ENCODE measurements around the gene KIAA0586. TPM values are rescaled to one million over a fixed set of nuclear protein-coding genes. Genes with fewer than 3 reads are reported as not detected.

KIAA0586 gene
- total and polyA plus RNA-seq, 7 donors = 2.5 to 14.2 (median 6.2) TPM

GRCh38 chr14:58430156-58430555, 2.6 kb downstream of the KIAA0586 start:
- intact Hi-C loops (cut with DNase I) = no loop called here
- peaks cover 0 to 54% of the 10 kb centered on the region in 2 donors for H3K36me3 ChIP-seq (ENCODE audit: insufficient read depth in 1 of 2, low read depth in 1 of 2)
- DNase-seq = no peak
- peaks cover 23% of the 10 kb centered on the region for H3K4me1 ChIP-seq
- no peak overlapping the region for H3K27ac ChIP-seq
- WGBS, 3 donors = 67 to 80% (median 79%) methylated on average over 1 of the region's 1 CpG
- TF ChIP-seq CTCF (IDR thresholded peaks at IDR 0.05) = no peak
- no peak for ATAC-seq
- H3K9me3 ChIP-seq = no peaks in the 10 kb centered on the region
- H3K27me3 ChIP-seq (ENCODE audit: insufficient read depth in 3 of 3, low read length in 2 of 3) = no peaks in the 10 kb centered on the region
- H3K4me3 ChIP-seq = no peak overlapping the region

- no peak for TF ChIP-seq CTCF (IDR thresholded peaks at IDR 0.05)
- no peaks in the 10 kb centered on the region for H3K27me3 ChIP-seq (ENCODE audit: insufficient read depth in 3 of 3, low read length in 2 of 3)
- H3K4me3 ChIP-seq = no peak overlapping the region
- 75 to 88% (median 77%) methylated on average over 5 of the region's 5 CpGs for WGBS, 3 donors
- intact Hi-C loops (cut with DNase I) = no loop called here
- peaks cover 4 to 92% of the 10 kb centered on the region in 2 donors for H3K36me3 ChIP-seq (ENCODE audit: insufficient read depth in 1 of 2, low read depth in 1 of 2)
- H3K27ac ChIP-seq = no peak overlapping the region
- no peak for ATAC-seq
- H3K4me1 ChIP-seq = no peaks in the 10 kb centered on the region
- H3K9me3 ChIP-seq = no peaks in the 10 kb centered on the region
- no peak for DNase-seq
These were observed 12.0 kb downstream of the KIAA0586 start for GRCh38 chr14:58439476-58439875.

- H3K27ac ChIP-seq = no peak overlapping the region
- H3K27me3 ChIP-seq (ENCODE audit: insufficient read depth in 3 of 3, low read length in 2 of 3) = no peaks in the 10 kb centered on the region
- ATAC-seq = peak in 1 of 4 donors; percentile 24
- peaks cover 7 to 98% of the 10 kb centered on the region in 2 donors for H3K36me3 ChIP-seq (ENCODE audit: insufficient read depth in 1 of 2, low read depth in 1 of 2)
- no peaks in the 10 kb centered on the region for H3K9me3 ChIP-seq
- DNase-seq = no peak
- H3K4me3 ChIP-seq = no peak overlapping the region
- no peaks in the 10 kb centered on the region for H3K4me1 ChIP-seq
- TF ChIP-seq CTCF (IDR thresholded peaks at IDR 0.05) = no peak
- 31 to 62% (median 31%) methylated on average over 5 of the region's 5 CpGs for WGBS, 3 donors
- intact Hi-C loops (cut with DNase I) = no loop called here
These were observed 17.1 kb downstream of the KIAA0586 start for GRCh38 chr14:58444627-58445026.

GRCh38 chr14:58455593-58456265, 28.2 kb downstream of the KIAA0586 start:
- no peak for ATAC-seq
- DNase-seq = no peak
- Histone ChIP-seq H3K4me1 (no peaks in the 10 kb centered on the region), H3K4me3 (no peak overlapping the region), H3K27me3 (ENCODE audit: insufficient read depth in 3 of 3, low read length in 2 of 3) (no peaks in the 10 kb centered on the region), H3K9me3 (no peaks in the 10 kb centered on the region), H3K36me3 (ENCODE audit: insufficient read depth in 1 of 2, low read depth in 1 of 2) (peaks cover 3 to 92% of the 10 kb centered on the region in 2 donors), H3K27ac (no peak overlapping the region)
- TF ChIP-seq CTCF (IDR thresholded peaks at IDR 0.05) = no peak
- intact Hi-C loops (cut with DNase I) = no loop called here
- 89 to 96% (median 93%) methylated on average over 9 of the region's 9 CpGs for WGBS, 3 donors

GRCh38 chr14:58460772-58461171, 33.3 kb downstream of the KIAA0586 start:
- Histone ChIP-seq H3K9me3 (no peaks in the 10 kb centered on the region), H3K27ac (no peak overlapping the region), H3K4me1 (no peaks in the 10 kb centered on the region), H3K4me3 (no peak overlapping the region), H3K36me3 (ENCODE audit: insufficient read depth in 1 of 2, low read depth in 1 of 2) (peaks cover 0 to 90% of the 10 kb centered on the region in 2 donors), H3K27me3 (ENCODE audit: insufficient read depth in 3 of 3, low read length in 2 of 3) (no peaks in the 10 kb centered on the region)
- DNase-seq (no peak), ATAC-seq (no peak)
- TF ChIP-seq CTCF (IDR thresholded peaks at IDR 0.05) = no peak
- intact Hi-C loops (cut with DNase I) = no loop called here
- WGBS, 3 donors = 83 to 93% (median 93%) methylated on average over 2 of the region's 2 CpGs

Data from psoas muscle (tissue), 8 donors.